WTC11 (cell line): ENCODE data around the gene ATF4. TPM values are rescaled to one million over a fixed set of nuclear protein-coding genes. Genes with fewer than 3 reads are reported as not detected.

Source experiments
- ATAC-seq: fragments of 200-7000 bp; cut with Tn5 transposase; 2 replicates; pipeline ENCODE4 v1.10.0; 2021; ENCODE audit warnings: mild to moderate bottlenecking, moderate library complexity
- CTCF ChIA-PET: fragments of 300-600 bp; sonication (Branson Sonifier 250); formaldehyde crosslinking; loops from one replicate; lab custom pipeline; 2021; ENCODE audit warnings: antibody characterized with exemption; lab: Charles Lee
- POLR2A ChIA-PET: fragments of 350-600 bp; sonication (Branson Sonifier 250); formaldehyde crosslinking; loops from one replicate; lab custom pipeline; 2021; ENCODE audit warnings: antibody characterized with exemption; lab: Charles Lee
- DNase-seq: peaks from one replicate; pipeline ENCODE4 v3.0.0; 2021; ENCODE audit warnings: low spot score
- H3K27ac Mint-ChIP-seq: 2 replicates; pipeline ENCODE4 v1.8.0; 2021; ENCODE audit warnings: mixed read lengths
- H3K27me3 Mint-ChIP-seq: 2 replicates; pipeline ENCODE4 v1.8.0; 2021; ENCODE audit warnings: low read depth, mild to moderate bottlenecking, moderate library complexity, mixed read lengths
- H3K36me3 Mint-ChIP-seq: 2 replicates; pipeline ENCODE4 v1.8.0; 2021; ENCODE audit warnings: mixed read lengths
- H3K4me1 Mint-ChIP-seq: 2 replicates; pipeline ENCODE4 v1.8.0; 2022; ENCODE audit warnings: mixed read lengths
- H3K4me3 Mint-ChIP-seq: 2 replicates; pipeline ENCODE4 v1.8.0; 2021; ENCODE audit warnings: mild to moderate bottlenecking, moderate library complexity, mixed read lengths
- H3K9me3 Mint-ChIP-seq: 2 replicates; pipeline ENCODE4 v1.8.0; 2021; ENCODE audit warnings: mixed read lengths
- ATF1 ChIP-seq: sonication (generic); formaldehyde crosslinking; IDR thresholded peaks from 2 replicates; pipeline ENCODE4 v1.8.1; 2023; ENCODE audit warnings: mild to moderate bottlenecking, moderate library complexity, missing genetic modification reagents
- ATF3 ChIP-seq: sonication (generic); formaldehyde crosslinking; conservative IDR thresholded peaks from 2 replicates; pipeline ENCODE4 v1.8.1; 2022; ENCODE audit warnings: mild to moderate bottlenecking, missing genetic modification reagents
- ATF6 ChIP-seq: sonication (generic); formaldehyde crosslinking; IDR thresholded peaks from 2 replicates; pipeline ENCODE4 v1.8.1; 2023; ENCODE audit warnings: mild to moderate bottlenecking, missing genetic modification reagents
- CREM ChIP-seq: sonication (generic); formaldehyde crosslinking; IDR thresholded peaks from 2 replicates; pipeline ENCODE4 v1.8.1; 2022; ENCODE audit warnings: mild to moderate bottlenecking, missing genetic modification reagents, moderate library complexity
- CTCF ChIP-seq: fragments of 200-600 bp; IDR thresholded peaks from 2 replicates; pipeline ENCODE4 v1.8.0; 2022; ENCODE audit warnings: antibody characterized with exemption
- E2F5 ChIP-seq: sonication (generic); formaldehyde crosslinking; IDR thresholded peaks from 2 replicates; pipeline ENCODE4 v1.8.1; 2022; ENCODE audit warnings: mild to moderate bottlenecking, moderate library complexity, missing genetic modification reagents
- ESRRA ChIP-seq: sonication (generic); formaldehyde crosslinking; IDR thresholded peaks from 2 replicates; pipeline ENCODE4 v1.8.1; 2022; ENCODE audit warnings: mild to moderate bottlenecking, missing genetic modification reagents, borderline replicate concordance
- FOXK1 ChIP-seq: sonication (generic); formaldehyde crosslinking; IDR thresholded peaks from 2 replicates; pipeline ENCODE4 v1.8.0; 2022; ENCODE audit warnings: mild to moderate bottlenecking, moderate library complexity, missing genetic modification reagents
- GRHL2 ChIP-seq: fragments of 250-450 bp; sonication (Bioruptor Pico); IDR thresholded peaks from 2 replicates; pipeline ENCODE4 v1.8.0; 2022; ENCODE audit warnings: mild to moderate bottlenecking, moderate library complexity; ENCODE audit not compliant: insufficient replicate concordance, severe bottlenecking
- JAZF1 ChIP-seq: fragments of 250-450 bp; sonication (Bioruptor Pico); IDR thresholded peaks from 2 replicates; pipeline ENCODE4 v1.9.0; 2021; ENCODE audit warnings: moderate library complexity, mild to moderate bottlenecking, inconsistent platforms
- KAT7 ChIP-seq: sonication (generic); formaldehyde crosslinking; IDR thresholded peaks from 2 replicates; pipeline ENCODE4 v1.8.1; 2023; ENCODE audit warnings: missing genetic modification reagents, mild to moderate bottlenecking, borderline replicate concordance
- MAX ChIP-seq: sonication (generic); formaldehyde crosslinking; IDR thresholded peaks from 2 replicates; pipeline ENCODE4 v1.8.0; 2022; ENCODE audit warnings: mild to moderate bottlenecking, missing genetic modification reagents
- MLX ChIP-seq: sonication (generic); formaldehyde crosslinking; IDR thresholded peaks from 2 replicates; pipeline ENCODE4 v1.8.1; 2023; ENCODE audit warnings: mild to moderate bottlenecking, missing genetic modification reagents, moderate library complexity
- MYBL2 ChIP-seq: sonication (generic); formaldehyde crosslinking; IDR thresholded peaks from 2 replicates; pipeline ENCODE4 v1.8.1; 2023; ENCODE audit warnings: mild to moderate bottlenecking, moderate library complexity, missing genetic modification reagents
- NR1H2 ChIP-seq: sonication (generic); formaldehyde crosslinking; IDR thresholded peaks from 2 replicates; pipeline ENCODE4 v1.9.0; 2021; ENCODE audit warnings: mild to moderate bottlenecking, moderate library complexity, missing genetic modification reagents
- NR2C2 ChIP-seq: sonication (generic); formaldehyde crosslinking; IDR thresholded peaks from 2 replicates; pipeline ENCODE4 v1.8.0; 2022; ENCODE audit warnings: mild to moderate bottlenecking, missing genetic modification reagents
- SMAD4 ChIP-seq: sonication (generic); formaldehyde crosslinking; IDR thresholded peaks from 2 replicates; pipeline ENCODE4 v1.8.0; 2022; ENCODE audit warnings: mild to moderate bottlenecking, missing genetic modification reagents
- TEAD4 ChIP-seq: sonication (generic); formaldehyde crosslinking; IDR thresholded peaks from 2 replicates; pipeline ENCODE4 v1.8.0; 2022; ENCODE audit warnings: mild to moderate bottlenecking, missing genetic modification reagents
- USF1 ChIP-seq: sonication (generic); formaldehyde crosslinking; IDR thresholded peaks from 2 replicates; pipeline ENCODE4 v1.8.0; 2022; ENCODE audit warnings: mild to moderate bottlenecking, missing genetic modification reagents
- total RNA-seq: library from RNA; stranded (reverse); gene quantifications from 3 replicates; pipeline ENCODE4 v1.2.3, GENCODE V29; 2021

Gene ATF4
- total RNA-seq, 1 experiment from 2014 or later: 460 TPM

GRCh38 chr22:39476664-39477063 lies 43.7 kb upstream of the ATF4 start (continued):
- TF ChIP-seq USF1 (CRISPR knock-in tag): no peak
- TF ChIP-seq TEAD4: no peak
- TF ChIP-seq ESRRA (CRISPR knock-in tag): no peak
- no peak for TF ChIP-seq ATF3 (CRISPR knock-in tag)
- TF ChIP-seq SMAD4 (CRISPR knock-in tag): no peak
- TF ChIP-seq FOXK1 (CRISPR knock-in tag): no peak
- no peak for TF ChIP-seq NR1H2 (CRISPR knock-in tag)
- no peak for TF ChIP-seq KAT7 (CRISPR knock-in tag)
- TF ChIP-seq MYBL2: no peak
- TF ChIP-seq ATF1 (CRISPR knock-in tag): no peak
- TF ChIP-seq NR2C2 (CRISPR knock-in tag): no peak
- no peak for TF ChIP-seq GRHL2
- TF ChIP-seq E2F5: no peak
- no peak for TF ChIP-seq JAZF1 (CRISPR knock-in tag)

GRCh38 chr22:39477542-39477941 lies 42.8 kb upstream of the ATF4 start:
- H3K27ac Mint-ChIP-seq: no peak overlapping the region
- no peak overlapping the region for H3K4me3 Mint-ChIP-seq
- peaks cover 32% of the 10 kb centered on the region for H3K4me1 Mint-ChIP-seq
- no peak for DNase-seq
- H3K36me3 Mint-ChIP-seq: no peaks in the 10 kb centered on the region
- TF ChIP-seq ATF6 (CRISPR knock-in tag) (no peak), CTCF (no peak), MAX (no peak), NR2C2 (CRISPR knock-in tag) (no peak), MLX (CRISPR knock-in tag) (no peak), CREM (CRISPR knock-in tag) (no peak)
- no peaks in the 10 kb centered on the region for H3K27me3 Mint-ChIP-seq
- ChIA-PET POLR2A (no interaction called here), CTCF (interaction anchor here (1.0 to 2.7 kb wide), 6 partner anchors 10 to 49 kb away, joined by 3 to 14 read pairs (median 4); no protein-coding TSS in a partner anchor)
- no peaks in the 10 kb centered on the region for H3K9me3 Mint-ChIP-seq
- ATAC-seq: no peak
